Progenitor cell of endocrine pancreas (in vitro differentiated cells): Measurements from ENCODE around the gene WIZ. TPM values are rescaled to one million over a fixed set of nuclear protein-coding genes. Genes with fewer than 3 reads are reported as not detected.

Source experiments
- DNase-seq: peaks from one replicate; pipeline ENCODE4 v3.0.0; 2021; ENCODE audit warnings: low spot score; ENCODE audit not compliant: unreplicated experiment
- H3K27ac Mint-ChIP-seq: 2 replicates; pipeline ENCODE4 v1.8.0; 2021; ENCODE audit warnings: mild to moderate bottlenecking, moderate library complexity, mixed read lengths
- H3K27me3 Mint-ChIP-seq: 2 replicates; pipeline ENCODE4 v1.8.0; 2021; ENCODE audit warnings: mixed read lengths
- H3K36me3 Mint-ChIP-seq: 2 replicates; pipeline ENCODE4 v1.8.0; 2022; ENCODE audit warnings: mixed read lengths; ENCODE audit not compliant: insufficient read depth
- H3K4me1 Mint-ChIP-seq: 2 replicates; pipeline ENCODE4 v1.8.0; 2021; ENCODE audit warnings: low read depth, mixed read lengths
- H3K4me3 Mint-ChIP-seq: 2 replicates; pipeline ENCODE4 v1.8.0; 2021; ENCODE audit warnings: low read depth, mild to moderate bottlenecking, moderate library complexity, mixed read lengths
- H3K9me3 Mint-ChIP-seq: 2 replicates; pipeline ENCODE4 v1.8.0; 2021; ENCODE audit warnings: low read depth, mixed read lengths
- total RNA-seq: library from RNA; stranded (reverse); gene quantifications from 2 replicates; pipeline ENCODE4 v1.2.1, GENCODE V29; 2021
- TF ChIP-seq, protein P1 (sequence below): fragments of 200-600 bp; sonication (generic); IDR thresholded peaks from one replicate; pipeline ENCODE4 v1.5.0; 2021; ENCODE audit warnings: antibody characterized with exemption, mild to moderate bottlenecking; ENCODE audit not compliant: unreplicated experiment

WIZ gene
- total RNA-seq, 1 donor from 2014 or later, result 61.6 TPM

DNA sequence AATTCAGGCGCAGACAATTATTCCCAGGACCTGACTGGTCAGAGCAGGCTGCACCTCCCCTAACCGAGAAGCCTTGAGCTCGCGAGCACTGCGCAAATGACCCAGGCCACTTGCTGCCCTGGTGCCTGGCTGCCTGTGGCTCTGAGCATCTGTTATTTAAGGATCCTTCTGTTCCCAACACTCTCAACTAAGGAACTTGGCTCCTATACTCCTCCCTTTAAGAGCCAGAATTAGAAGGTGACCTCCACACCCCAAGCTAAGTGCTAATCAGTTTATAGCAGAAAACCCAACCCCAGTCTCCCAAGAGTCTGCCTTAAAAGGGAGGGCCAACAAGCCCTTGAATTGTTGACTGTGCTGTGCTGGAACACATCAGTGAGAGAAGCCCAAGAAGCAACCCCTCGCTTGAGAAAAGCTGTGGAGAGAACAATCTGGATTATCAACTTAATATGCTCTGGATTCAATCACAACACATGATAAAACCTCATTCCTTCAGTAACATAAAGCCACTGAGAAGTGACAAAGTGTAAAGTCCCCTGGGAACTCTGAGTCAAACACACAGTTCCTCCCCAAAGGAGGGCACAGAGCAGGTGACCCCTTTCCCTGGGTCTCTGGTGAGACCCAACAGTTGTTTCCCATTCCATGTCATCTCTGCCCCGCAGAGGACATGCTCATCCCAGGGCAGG is 45.5 kb downstream of the WIZ start:
- DNase-seq, result no peak
- Mint-ChIP-seq H3K27ac (no peak overlapping the region), H3K4me1 (peaks cover 2% of the 10 kb centered on the region), H3K27me3 (no peaks in the 10 kb centered on the region), H3K36me3 (peaks cover 7% of the 10 kb centered on the region), H3K9me3 (no peaks in the 10 kb centered on the region), H3K4me3 (no peak overlapping the region)
- TF ChIP-seq, protein P1, sequence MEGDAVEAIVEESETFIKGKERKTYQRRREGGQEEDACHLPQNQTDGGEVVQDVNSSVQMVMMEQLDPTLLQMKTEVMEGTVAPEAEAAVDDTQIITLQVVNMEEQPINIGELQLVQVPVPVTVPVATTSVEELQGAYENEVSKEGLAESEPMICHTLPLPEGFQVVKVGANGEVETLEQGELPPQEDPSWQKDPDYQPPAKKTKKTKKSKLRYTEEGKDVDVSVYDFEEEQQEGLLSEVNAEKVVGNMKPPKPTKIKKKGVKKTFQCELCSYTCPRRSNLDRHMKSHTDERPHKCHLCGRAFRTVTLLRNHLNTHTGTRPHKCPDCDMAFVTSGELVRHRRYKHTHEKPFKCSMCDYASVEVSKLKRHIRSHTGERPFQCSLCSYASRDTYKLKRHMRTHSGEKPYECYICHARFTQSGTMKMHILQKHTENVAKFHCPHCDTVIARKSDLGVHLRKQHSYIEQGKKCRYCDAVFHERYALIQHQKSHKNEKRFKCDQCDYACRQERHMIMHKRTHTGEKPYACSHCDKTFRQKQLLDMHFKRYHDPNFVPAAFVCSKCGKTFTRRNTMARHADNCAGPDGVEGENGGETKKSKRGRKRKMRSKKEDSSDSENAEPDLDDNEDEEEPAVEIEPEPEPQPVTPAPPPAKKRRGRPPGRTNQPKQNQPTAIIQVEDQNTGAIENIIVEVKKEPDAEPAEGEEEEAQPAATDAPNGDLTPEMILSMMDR, result no peak

DNA sequence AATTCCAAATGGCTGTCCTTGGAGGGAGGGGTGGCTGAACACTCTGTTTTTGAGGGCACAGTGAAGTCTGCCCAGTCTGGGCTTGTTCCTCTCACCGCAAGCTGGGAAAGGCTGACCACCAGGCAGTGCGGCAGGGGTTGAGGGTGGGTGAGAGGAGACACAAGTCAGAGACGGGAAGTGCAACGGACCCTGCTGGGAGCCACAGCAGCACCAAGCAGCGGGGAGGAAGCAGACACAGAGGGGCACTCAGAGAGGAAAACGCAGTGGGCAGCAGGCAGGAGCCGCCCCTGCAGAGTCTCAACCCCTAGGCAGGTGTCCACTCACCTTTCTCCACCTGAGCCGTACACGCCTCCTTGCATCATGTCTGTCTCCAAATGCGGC is 46.6 kb downstream of the WIZ start:
- peaks cover 7% of the 10 kb centered on the region for H3K36me3 Mint-ChIP-seq
- H3K9me3 Mint-ChIP-seq, result no peaks in the 10 kb centered on the region
- no peak for DNase-seq
- no peak overlapping the region for H3K4me3 Mint-ChIP-seq
- no peaks in the 10 kb centered on the region for H3K27me3 Mint-ChIP-seq
- H3K27ac Mint-ChIP-seq, result no peak overlapping the region
- H3K4me1 Mint-ChIP-seq, result peaks cover 2% of the 10 kb centered on the region
- TF ChIP-seq, protein P1, result no peak

DNA sequence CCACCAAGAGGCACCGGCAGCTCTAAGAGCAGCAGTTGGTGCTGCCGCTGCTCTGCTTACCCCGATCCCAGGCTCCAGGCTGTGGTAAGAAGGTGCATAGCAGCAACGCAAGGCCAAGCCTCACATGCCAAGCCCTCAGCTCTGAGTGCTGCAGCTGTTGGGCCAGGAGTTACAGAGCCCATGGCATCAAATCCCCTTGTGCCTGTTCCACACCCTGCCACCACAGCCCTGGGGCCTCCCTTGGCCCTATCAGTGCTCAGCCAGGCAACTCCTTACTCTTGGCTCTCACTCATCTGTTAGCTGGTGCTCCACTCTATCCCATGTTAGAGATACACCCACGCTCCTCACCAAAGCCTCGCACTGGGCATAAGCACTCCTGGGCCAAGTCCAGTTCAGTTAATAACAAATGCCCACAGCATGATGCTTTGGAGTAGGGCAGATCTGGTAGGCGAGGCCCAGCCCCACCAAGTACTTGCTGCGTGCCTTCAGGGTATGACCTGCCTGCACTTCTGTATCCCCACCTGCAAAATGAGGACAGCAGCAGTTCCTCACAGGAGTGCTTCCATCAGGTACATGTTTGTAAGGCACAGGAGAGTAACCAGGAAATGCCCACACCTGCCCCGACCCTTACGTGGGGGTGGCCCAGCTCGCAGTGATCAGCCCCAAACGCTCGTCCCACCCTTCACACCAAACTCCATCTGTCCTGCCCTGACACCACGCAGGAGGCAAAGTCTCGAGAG is 47.2 kb downstream of the WIZ start:
- DNase-seq, result no peak
- Mint-ChIP-seq H3K27me3 (no peaks in the 10 kb centered on the region), H3K4me1 (peaks cover 2% of the 10 kb centered on the region), H3K4me3 (no peak overlapping the region), H3K36me3 (peaks cover 7% of the 10 kb centered on the region), H3K9me3 (no peaks in the 10 kb centered on the region), H3K27ac (no peak overlapping the region)
- TF ChIP-seq, protein P1, result no peak

DNA sequence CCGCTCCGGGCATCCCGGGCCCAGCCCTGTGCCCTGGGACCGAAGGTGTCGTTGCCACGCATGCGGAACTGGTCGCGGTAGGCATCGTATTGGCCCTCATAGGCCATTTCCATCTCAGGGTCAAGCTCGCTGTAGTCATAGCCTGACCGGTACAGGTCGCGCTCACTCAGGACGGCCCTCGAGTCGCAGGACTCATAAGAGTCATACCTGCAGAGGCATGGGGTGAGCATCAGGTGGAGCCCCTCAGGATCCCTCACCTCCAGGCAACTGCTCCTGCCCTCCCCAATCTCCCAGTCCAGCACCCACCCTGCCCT is 48.4 kb downstream of the WIZ start:
- DNase-seq, result no peak
- H3K4me1 Mint-ChIP-seq, result peaks cover 2% of the 10 kb centered on the region

More for the DNA sequence above, 48.4 kb downstream of the WIZ start:
- H3K27ac Mint-ChIP-seq, result no peak overlapping the region
- H3K9me3 Mint-ChIP-seq, result no peaks in the 10 kb centered on the region
- H3K27me3 Mint-ChIP-seq, result no peaks in the 10 kb centered on the region
- TF ChIP-seq, protein P1, result no peak
- H3K4me3 Mint-ChIP-seq, result no peak overlapping the region
- peaks cover 17% of the 10 kb centered on the region for H3K36me3 Mint-ChIP-seq
